ENCODE measurements around the gene SUPT6H. TPM values are rescaled to one million over a fixed set of nuclear protein-coding genes. Genes with fewer than 3 reads are reported as not detected.

SUPT6H gene
- total and polyA plus RNA-seq, 2 donors (not counting 1 experiment from before 2014, with no cell fraction given), result 35.8 to 110 TPM

DNA sequence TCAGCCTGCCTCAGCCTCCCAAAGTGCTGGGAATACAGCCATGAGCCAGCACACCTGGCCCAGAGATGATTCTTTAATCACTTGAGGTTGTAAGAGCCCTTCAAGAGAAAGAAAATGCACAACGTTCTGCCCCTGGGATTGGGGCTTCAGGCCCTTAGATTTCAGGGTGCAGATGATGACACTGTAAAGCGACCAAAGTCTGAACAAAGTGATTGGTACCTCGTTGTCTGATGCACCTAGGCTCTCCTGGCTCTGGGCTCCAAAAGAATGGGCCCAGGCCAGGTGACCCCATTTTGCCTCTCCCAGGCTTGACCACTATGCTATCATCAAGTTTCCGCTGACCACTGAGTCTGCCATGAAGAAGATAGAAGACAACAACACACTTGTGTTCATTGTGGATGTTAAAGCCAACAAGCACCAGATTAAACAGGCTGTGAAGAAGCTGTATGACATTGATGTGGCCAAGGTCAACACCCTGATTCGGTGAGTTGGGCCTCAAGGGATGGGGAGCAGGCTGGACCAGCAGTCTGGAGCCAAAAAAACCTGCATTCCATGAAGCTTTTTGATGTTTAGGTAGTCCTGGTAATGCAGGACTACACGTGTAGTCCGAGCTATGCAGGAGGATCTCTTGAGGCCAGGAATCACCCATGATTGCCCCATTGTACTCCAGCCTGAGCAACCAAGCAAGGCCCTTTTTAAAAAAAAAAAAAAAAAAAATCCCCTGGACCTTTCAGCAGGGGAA, 60.6 kb downstream of the SUPT6H start:
- 79% methylated on average over 4 of the region's 7 CpGs for WGBS (ENCODE audit: insufficient coverage)
- Mint-ChIP-seq H3K9me3 (ENCODE audit: insufficient read depth) (no peaks in the 10 kb centered on the region), H3K27ac (peak overlapping the region; percentile 53), H3K4me1 (peaks cover 80% of the 10 kb centered on the region), H3K4me3 (peak overlapping the region; percentile 19), H3K27me3 (no peaks in the 10 kb centered on the region)
- Histone ChIP-seq H4K20me1 (ENCODE audit: control insufficient read depth, insufficient read depth, low read length, poor library complexity, severe bottlenecking) (peaks cover 56% of the 10 kb centered on the region), H3K9ac (ENCODE audit: low read length) (no peak overlapping the region), H3K36me3 (replicated peaks in 1 of 2; ENCODE audit: control extremely low read depth in 1 of 2, control insufficient read depth in 1 of 2, extremely low read depth in 1 of 2, insufficient read depth in 2 of 2, low read length in 1 of 2) (peaks cover 0 to 39% of the 10 kb centered on the region in 2 experiments), H3K27ac (ENCODE audit: low read length in 2 of 2) (peak overlapping the region in 1 of 2 donors; percentile 8), H3K9me3 (ENCODE audit: control extremely low read depth in 1 of 3, control insufficient read depth in 2 of 3, insufficient read depth in 1 of 3, low read length in 2 of 3) (no peaks in the 10 kb centered on the region), H3K4me1 (ENCODE audit: control insufficient read depth in 2 of 2, insufficient read depth in 2 of 2, low read length in 2 of 2) (peaks cover 52 to 71% of the 10 kb centered on the region in 2 donors), H3K79me2 (ENCODE audit: control insufficient read depth, insufficient read depth, low read length) (peaks cover 27% of the 10 kb centered on the region), H2AFZ (ENCODE audit: insufficient read depth, low read depth, low read length, poor library complexity, severe bottlenecking) (no peak overlapping the region), H3K4me2 (replicated peaks; ENCODE audit: low read depth, low read length, poor library complexity, severe bottlenecking) (peak overlapping the region; percentile 83), H3K27me3 (replicated peaks in 1 of 4; ENCODE audit: control extremely low read depth in 1 of 4, control insufficient read depth in 3 of 4, insufficient read depth in 4 of 4, low read length in 3 of 4) (no peaks in the 10 kb centered on the region), H3K4me3 (ENCODE audit: control extremely low read depth in 1 of 5, extremely low read depth in 1 of 5, insufficient read depth in 1 of 5, low read depth in 2 of 5, low read length in 4 of 5) (no peak overlapping the region)
- CTCF ChIA-PET, result interaction anchor here (1.3 to 15.9 kb wide), 3 partner anchors 24 to 227 kb away, joined by 3 to 1020 read pairs (median 5); partner anchors contain the start of gene TRAF4
- DNase-seq, result no peak
- intact Hi-C loops (cut with micrococcal nuclease), result no loop called here
- POLR2A ChIA-PET, result interaction anchor here (0.7 to 13.3 kb wide), 2 partner anchors 22 to 229 kb away, joined by 7 to 511 read pairs; partner anchors contain the start of genes PHF12 and TRAF4
- no peak for ATAC-seq (ENCODE audit: low read depth)
- TF ChIP-seq CTCF (IDR thresholded peaks at IDR 0.05), result no peak
- TF ChIP-seq EZH2 (IDR thresholded peaks at IDR 0.05; ENCODE audit: borderline replicate concordance, insufficient read depth, low read depth, low read length, poor library complexity, severe bottlenecking), result no peak
